HG03521 (cell line): ENCODE results near the gene OR4C15.

Experiments
- ATAC-seq: cut with Tn5 transposase; IDR thresholded peaks from one replicate; pipeline ENCODE4 v1.9.1; 2021; ENCODE audit warnings: mild to moderate bottlenecking, moderate library complexity; ENCODE audit not compliant: unreplicated experiment

Gene OR4C15

DNA sequence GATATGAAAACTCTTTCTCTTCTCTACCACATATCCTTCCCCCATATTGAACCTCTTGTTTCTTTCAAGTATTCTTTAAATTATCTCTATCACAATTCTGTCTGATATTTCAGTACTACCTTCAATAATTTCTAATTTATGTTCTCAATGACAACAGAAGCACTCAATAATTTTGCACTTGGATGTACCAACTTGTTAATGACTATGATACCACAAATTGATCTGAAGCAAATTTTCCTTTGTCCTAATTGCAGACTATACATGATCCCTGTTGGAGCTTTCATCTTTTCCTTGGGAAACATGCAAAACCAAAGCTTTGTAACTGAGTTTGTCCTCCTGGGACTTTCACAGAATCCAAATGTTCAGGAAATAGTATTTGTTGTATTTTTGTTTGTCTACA is at the start of gene OR4C15:
Gene OR4C15 (plus strand): TSS at position 301 of the 400 bp plus-strand sequence. CDS start 0 bp downstream, at position 301.
- no peak for ATAC-seq

DNA sequence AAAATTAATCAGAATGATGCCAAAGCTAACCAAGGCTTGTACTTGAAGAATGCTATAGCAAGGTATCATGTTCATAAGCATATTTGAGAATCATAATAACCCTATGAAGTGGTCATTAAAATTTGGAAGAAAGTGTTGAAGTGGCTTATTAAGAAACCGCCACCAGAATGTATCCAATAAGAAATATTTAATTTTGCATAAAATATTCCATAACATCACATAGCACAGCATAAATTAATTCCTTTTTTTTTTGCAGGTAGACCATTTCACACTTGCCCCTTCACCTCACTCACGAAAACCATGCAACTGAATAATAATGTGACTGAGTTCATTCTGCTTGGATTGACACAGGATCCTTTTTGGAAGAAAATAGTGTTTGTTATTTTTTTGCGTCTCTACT is 17.6 kb downstream of the OR4C15 start, which contains the start of gene OR4C16:
Gene OR4C16 (plus strand): TSS at position 301 of the 400 bp plus-strand sequence. CDS start 0 bp downstream, at position 301.
- ATAC-seq, result no peak

DNA sequence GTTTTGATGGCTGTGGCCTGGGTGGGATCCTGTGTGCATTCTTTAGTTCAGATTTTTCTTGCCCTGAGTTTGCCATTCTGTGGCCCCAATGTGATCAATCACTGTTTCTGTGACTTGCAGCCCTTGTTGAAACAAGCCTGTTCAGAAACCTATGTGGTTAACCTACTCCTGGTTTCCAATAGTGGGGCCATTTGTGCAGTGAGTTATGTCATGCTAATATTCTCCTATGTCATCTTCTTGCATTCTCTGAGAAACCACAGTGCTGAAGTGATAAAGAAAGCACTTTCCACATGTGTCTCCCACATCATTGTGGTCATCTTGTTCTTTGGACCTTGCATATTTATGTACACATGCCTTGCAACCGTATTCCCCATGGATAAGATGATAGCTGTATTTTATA is 18.3 kb downstream of the OR4C15 start:
- ATAC-seq, result no peak
